NB4 (cell line): ENCODE data around the gene AKIRIN2.
"Not testable (repeated sequence)": the region's sequence is repeated elsewhere in the genome, so short reads cannot be mapped to it uniquely, and the experiment has no call there.

Experiments used
- CTCF ChIP-seq: IDR thresholded peaks from one replicate; pipeline ENCODE4 v1.5.1; 2012; ENCODE audit warnings: low read depth, low read length
- MAX ChIP-seq: IDR thresholded peaks from 2 replicates; pipeline ENCODE4 v1.6.1; 2011; ENCODE audit warnings: low read depth, low read length
- POLR2A ChIP-seq: IDR thresholded peaks from 2 replicates; pipeline ENCODE4 v1.6.1; 2011; ENCODE audit warnings: mild to moderate bottlenecking; ENCODE audit not compliant: insufficient read length; ENCODE audit errors: extremely low read depth

- not testable (repeated sequence) for TF ChIP-seq CTCF, MAX, POLR2A
Observed at GRCh38 chr6:87712713-87713112, 10.7 kb upstream of the AKIRIN2 start.
